ENCODE measurements around the gene ADD3.
"Not testable (repeated sequence)": the region's sequence is repeated elsewhere in the genome, so short reads cannot be mapped to it uniquely, and the experiment has no call there.

Gene ADD3

DNA sequence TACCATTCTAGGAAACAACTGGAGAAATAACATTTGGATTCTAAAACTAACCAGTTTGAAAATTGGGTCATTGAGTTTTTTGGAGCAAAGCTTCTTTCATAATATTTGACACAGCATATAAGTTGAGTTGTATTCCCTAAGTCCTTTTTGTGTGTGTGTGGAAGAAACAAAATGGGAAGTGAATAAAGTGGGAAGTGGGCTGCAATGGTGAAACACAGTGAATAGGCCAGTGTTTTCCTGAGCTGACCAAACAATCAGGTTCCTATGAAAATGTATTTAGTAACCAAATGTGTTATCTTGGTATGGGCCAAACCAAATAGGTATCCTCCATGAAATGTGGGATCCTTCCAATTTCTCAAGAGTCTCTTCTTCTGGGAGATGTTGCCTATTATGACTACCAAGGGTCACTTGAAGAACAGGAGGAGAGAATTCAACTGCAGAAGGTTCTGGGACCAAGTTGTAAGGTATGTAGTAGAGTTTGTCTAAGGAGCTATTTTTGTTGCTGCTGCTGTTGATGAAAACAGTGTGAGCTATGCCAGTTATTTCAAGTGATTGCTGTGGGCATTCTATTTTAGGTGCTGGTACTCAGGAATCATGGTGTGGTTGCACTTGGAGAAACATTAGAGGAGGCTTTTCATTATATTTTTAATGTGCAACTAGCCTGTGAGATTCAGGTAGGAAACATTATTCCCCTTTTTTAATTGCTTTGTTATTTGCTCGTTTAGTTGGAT, 111.3 kb downstream of the ADD3 start:
- no peak for DNase-seq (ENCODE audit: low spot score)
- Histone ChIP-seq H3K36me3 (ENCODE audit: low read depth) (no peaks in the 10 kb centered on the region), H3K4me3 (ENCODE audit: severe bottlenecking) (no peak overlapping the region), H3K27ac (ENCODE audit: poor library complexity, severe bottlenecking) (no peak overlapping the region), H3K4me1 (ENCODE audit: insufficient read depth, poor library complexity, severe bottlenecking) (no peaks in the 10 kb centered on the region), H3K9me3 (ENCODE audit: severe bottlenecking) (no peaks in the 10 kb centered on the region), H3K27me3 (ENCODE audit: insufficient read depth, poor library complexity, severe bottlenecking) (no peaks in the 10 kb centered on the region)
- TF ChIP-seq, protein P1, sequence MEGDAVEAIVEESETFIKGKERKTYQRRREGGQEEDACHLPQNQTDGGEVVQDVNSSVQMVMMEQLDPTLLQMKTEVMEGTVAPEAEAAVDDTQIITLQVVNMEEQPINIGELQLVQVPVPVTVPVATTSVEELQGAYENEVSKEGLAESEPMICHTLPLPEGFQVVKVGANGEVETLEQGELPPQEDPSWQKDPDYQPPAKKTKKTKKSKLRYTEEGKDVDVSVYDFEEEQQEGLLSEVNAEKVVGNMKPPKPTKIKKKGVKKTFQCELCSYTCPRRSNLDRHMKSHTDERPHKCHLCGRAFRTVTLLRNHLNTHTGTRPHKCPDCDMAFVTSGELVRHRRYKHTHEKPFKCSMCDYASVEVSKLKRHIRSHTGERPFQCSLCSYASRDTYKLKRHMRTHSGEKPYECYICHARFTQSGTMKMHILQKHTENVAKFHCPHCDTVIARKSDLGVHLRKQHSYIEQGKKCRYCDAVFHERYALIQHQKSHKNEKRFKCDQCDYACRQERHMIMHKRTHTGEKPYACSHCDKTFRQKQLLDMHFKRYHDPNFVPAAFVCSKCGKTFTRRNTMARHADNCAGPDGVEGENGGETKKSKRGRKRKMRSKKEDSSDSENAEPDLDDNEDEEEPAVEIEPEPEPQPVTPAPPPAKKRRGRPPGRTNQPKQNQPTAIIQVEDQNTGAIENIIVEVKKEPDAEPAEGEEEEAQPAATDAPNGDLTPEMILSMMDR (IDR thresholded peaks at IDR 0.05; ENCODE audit: poor library complexity, severe bottlenecking): no peak
- ATAC-seq (ENCODE audit: low read depth): no peak

DNA sequence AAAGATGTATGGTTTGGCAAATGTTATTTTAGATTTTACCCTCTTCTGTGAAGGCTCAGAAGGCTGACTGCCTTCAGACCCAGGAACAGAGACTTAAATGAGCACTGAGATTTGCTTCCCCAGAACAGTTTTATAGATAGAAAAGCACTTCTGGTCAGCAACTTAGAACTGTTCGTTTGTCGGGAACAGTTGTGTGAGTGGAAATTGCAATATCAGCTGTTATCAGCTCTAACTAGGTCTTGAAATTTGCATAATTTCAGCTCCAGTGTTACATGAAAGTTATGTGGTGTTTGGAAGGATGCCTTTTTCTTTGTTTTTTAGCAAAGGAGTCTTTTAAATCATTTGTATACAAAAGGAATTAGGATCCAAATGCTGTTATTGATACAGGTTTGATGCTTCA, 115.8 kb downstream of the ADD3 start:
- H3K36me3 ChIP-seq (ENCODE audit: low read depth): peaks cover 5% of the 10 kb centered on the region; the same call in 1 of the 2 replicates
- no peak overlapping the region for H3K27ac ChIP-seq (ENCODE audit: poor library complexity, severe bottlenecking)
- H3K4me3 ChIP-seq (ENCODE audit: severe bottlenecking): no peak overlapping the region
- TF ChIP-seq, protein P1 (IDR thresholded peaks at IDR 0.05; ENCODE audit: poor library complexity, severe bottlenecking): no peak
- H3K27me3 ChIP-seq (ENCODE audit: insufficient read depth, poor library complexity, severe bottlenecking): no peaks in the 10 kb centered on the region
- H3K9me3 ChIP-seq (ENCODE audit: severe bottlenecking): no peaks in the 10 kb centered on the region
- DNase-seq (ENCODE audit: low spot score) (no peak), ATAC-seq (ENCODE audit: low read depth) (no peak)
- no peaks in the 10 kb centered on the region for H3K4me1 ChIP-seq (ENCODE audit: insufficient read depth, poor library complexity, severe bottlenecking)

DNA sequence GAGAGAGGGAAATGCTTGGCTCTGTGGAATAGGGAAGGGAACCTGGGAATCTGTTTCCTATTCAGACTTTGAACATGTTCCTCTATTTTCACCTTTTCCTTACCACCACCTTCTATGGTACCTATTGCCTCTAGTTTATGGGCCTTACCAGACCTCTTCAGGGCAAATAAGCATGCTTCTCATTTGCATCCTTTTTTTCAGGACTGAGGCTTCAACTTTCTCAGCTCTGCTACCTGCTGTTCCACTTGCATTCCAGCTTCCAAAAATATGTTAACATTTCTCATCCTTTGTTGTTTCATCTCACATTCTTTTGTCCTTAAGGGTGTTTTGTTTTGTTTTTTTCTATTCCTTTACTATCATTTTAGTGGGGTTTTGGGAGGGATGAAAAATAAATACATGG, 121.7 kb downstream of the ADD3 start:
- Histone ChIP-seq H3K9me3 (ENCODE audit: severe bottlenecking) (no peaks in the 10 kb centered on the region), H3K4me3 (ENCODE audit: severe bottlenecking) (no peak overlapping the region), H3K27me3 (ENCODE audit: insufficient read depth, poor library complexity, severe bottlenecking) (no peaks in the 10 kb centered on the region), H3K36me3 (ENCODE audit: low read depth) (peaks cover 9% of the 10 kb centered on the region; the same call in 1 of the 2 replicates), H3K4me1 (ENCODE audit: insufficient read depth, poor library complexity, severe bottlenecking) (no peaks in the 10 kb centered on the region), H3K27ac (ENCODE audit: poor library complexity, severe bottlenecking) (no peak overlapping the region)
- no peak for DNase-seq (ENCODE audit: low spot score)
- TF ChIP-seq, protein P1 (IDR thresholded peaks at IDR 0.05; ENCODE audit: poor library complexity, severe bottlenecking): no peak
- ATAC-seq (ENCODE audit: low read depth): no peak

DNA sequence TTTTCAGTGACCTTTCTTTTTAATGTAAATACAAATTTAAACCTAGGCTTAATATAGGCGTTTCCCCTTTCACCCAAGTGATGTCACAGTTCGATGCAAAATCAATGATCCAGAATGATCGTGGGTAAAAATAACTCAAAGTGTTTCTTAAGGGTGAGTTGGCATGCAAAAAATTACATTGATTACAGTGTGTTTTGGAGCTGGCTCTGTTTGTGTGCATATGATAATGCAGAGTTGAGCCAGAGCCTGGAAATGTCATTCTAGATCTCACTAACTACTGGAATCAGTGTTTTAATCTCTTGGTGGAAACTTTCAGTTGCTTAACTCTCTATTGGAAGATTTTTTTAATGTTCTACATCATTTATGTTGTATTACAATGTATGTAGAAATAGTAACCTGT, 127.1 kb downstream of the ADD3 start:
- Histone ChIP-seq H3K27ac (ENCODE audit: poor library complexity, severe bottlenecking) (no peak overlapping the region), H3K27me3 (ENCODE audit: insufficient read depth, poor library complexity, severe bottlenecking) (no peaks in the 10 kb centered on the region), H3K4me1 (ENCODE audit: insufficient read depth, poor library complexity, severe bottlenecking) (no peaks in the 10 kb centered on the region), H3K36me3 (ENCODE audit: low read depth) (0 out of 2 replicates have a peak, but pooled peaks cover 4% of the 10 kb centered on the region), H3K4me3 (ENCODE audit: severe bottlenecking) (no peak overlapping the region), H3K9me3 (ENCODE audit: severe bottlenecking) (no peaks in the 10 kb centered on the region)
- ATAC-seq (ENCODE audit: low read depth) (no peak), DNase-seq (ENCODE audit: low spot score) (no peak)
- TF ChIP-seq, protein P1 (IDR thresholded peaks at IDR 0.05; ENCODE audit: poor library complexity, severe bottlenecking): no peak

GRCh38 chr10:110135836-110136235, 128.1 kb downstream of the ADD3 start:
- not testable (repeated sequence) for H3K27ac ChIP-seq (ENCODE audit: poor library complexity, severe bottlenecking); H3K4me1 ChIP-seq (ENCODE audit: insufficient read depth, poor library complexity, severe bottlenecking); DNase-seq (ENCODE audit: low spot score); H3K9me3 ChIP-seq (ENCODE audit: severe bottlenecking); ATAC-seq (ENCODE audit: low read depth); H3K27me3 ChIP-seq (ENCODE audit: insufficient read depth, poor library complexity, severe bottlenecking); H3K36me3 ChIP-seq (ENCODE audit: low read depth); H3K4me3 ChIP-seq (ENCODE audit: severe bottlenecking)

All from RWPE2 (cell line).